RKO (cell line): ENCODE data around the gene GNA15.

Experiments used
- DNase-seq: peaks from one replicate; pipeline ENCODE4 v3.0.0-alpha.2; 2016; ENCODE audit warnings: low spot score

Gene GNA15

DNA sequence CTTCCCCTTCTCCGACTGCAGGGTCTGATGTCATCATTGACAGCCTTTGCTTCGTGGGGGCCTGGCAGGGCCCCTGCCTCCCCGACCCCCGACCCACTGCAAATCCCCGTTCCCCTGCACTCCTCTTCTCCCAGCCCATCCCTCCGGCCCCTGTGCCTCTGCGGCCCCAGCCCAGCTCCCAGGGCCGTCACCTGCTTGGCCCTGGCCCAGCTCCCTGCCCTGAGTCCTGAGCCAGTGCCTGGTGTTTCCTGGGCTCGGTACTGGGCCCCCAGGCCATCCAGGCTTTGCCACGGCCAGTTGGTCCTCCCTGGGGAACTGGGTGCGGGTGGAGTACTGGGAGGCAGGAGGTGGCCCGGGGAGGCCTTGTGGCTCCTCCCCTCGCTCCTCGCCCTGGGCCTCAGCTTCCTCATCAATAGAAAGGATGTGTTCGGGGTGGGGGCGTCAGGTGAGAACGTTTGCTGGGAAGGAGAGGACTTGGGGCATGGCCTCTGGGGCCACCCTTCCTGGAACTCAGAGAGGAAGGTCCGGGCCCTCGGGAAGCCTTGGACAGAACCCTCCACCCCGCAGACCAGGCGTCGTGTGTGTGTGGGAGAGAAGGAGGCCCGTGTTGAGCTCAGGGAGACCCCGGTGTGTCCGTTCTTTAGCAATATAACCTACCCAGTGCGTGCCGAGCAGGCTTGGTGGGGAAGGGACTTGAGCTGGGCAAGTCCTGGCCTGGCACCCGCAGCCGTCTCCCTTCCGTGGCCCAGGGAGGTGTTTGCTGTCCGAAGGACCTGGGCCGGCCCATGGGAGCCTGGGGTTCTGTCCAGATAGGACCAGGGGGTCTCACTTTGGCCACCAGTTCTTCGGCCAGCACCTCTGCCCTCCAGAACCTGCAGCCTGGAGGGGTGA is 72.7 kb downstream of the GNA15 start:
- DNase-seq: no peak

DNA sequence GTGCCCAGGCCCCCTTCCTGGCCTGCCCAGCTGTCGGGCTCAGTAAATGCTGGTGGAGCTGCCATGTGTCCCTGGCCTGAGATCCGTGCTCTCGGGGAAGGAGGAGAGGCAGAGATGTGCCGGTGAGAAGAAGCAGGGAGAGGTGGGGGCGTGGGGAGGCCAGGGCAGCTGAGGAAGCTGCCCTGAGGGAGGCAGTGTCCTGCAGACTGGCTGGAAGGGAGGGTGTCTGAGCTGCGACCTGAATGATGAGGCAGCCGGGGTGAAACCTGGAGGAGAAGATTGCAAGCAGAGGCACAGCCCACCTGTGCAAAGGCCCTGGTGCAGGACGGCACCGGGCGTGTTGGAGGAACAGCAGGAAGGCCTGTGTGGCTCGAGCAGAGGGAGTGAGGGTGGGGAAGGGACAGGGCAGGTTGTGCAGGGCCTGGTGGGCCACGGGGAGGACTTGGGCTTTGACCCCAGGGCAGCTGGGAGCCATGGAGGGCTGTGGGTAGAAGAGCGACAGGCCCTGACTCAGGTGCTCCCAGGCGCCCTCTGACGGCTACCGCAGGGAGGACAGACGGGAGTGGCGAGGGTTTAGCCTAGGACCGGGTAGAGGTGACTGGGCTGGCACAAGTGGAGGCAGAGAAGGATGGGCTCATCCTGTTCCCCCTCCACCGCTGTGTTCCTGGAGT is 74.6 kb downstream of the GNA15 start:
- DNase-seq: peak; percentile 57

DNA sequence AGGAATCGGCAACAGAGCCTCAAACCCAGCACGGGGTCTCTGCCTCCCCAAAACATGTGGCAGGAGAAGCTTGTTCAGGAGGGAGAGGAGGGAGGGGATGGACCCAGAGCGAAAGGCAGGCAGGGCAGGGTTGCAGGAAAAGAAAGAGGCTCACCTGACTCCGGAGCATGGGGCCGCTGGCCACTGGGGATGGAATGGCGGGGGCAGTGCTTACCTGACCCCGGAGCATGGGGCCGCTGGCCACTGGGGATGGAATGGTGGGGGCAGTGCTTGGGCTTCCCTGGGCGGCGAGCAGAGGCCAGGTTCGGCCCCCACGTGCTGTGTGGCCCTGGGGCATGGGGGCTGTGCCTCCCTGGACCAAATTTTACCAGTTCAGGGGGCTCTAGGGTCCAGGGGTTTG is 75.4 kb downstream of the GNA15 start:
- no peak for DNase-seq

- DNase-seq: no peak
These were observed 77.3 kb downstream of the GNA15 start for GRCh38 chr19:3213159-3213558.
